Stimulated activated CD4-positive, alpha-beta T cell treated with anti-CD3 and anti-CD28 coated beads, Interleukin-1b, Interleukin-23, amount 100 ng/mL, for 24 hours (primary cell): ENCODE data around the gene VHLL.

Experiments
- DNase-seq, 4 experiments: peaks; one replicate each; pipeline ENCODE4 v3.0.0-alpha.2; 2020; ENCODE audit warnings: low read depth in 4 of 4, low spot score in 1 of 4

VHLL gene

GRCh38 chr1:156258859-156259258 is 40.2 kb downstream of the VHLL start:
- DNase-seq, result no peak

DNA sequence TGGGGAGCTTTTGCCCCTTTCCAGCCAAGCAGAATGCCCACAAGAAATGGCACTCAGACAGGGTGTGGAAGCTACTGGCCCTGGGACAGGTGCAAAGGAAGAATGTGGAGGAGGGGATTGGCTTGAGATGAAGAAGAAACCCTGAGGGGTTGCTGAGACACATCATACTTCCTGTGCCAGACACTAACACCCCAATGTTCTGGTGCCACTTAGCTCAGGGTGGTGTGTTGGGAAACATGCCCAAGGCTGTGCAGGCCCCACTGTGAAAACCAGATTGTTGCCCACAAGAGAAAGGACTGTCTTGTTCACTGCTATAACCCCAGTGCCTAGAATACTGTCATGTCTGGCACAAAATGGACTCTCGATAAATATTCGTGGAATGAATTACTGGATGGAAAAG is 41.4 kb downstream of the VHLL start:
- no peak for DNase-seq

DNA sequence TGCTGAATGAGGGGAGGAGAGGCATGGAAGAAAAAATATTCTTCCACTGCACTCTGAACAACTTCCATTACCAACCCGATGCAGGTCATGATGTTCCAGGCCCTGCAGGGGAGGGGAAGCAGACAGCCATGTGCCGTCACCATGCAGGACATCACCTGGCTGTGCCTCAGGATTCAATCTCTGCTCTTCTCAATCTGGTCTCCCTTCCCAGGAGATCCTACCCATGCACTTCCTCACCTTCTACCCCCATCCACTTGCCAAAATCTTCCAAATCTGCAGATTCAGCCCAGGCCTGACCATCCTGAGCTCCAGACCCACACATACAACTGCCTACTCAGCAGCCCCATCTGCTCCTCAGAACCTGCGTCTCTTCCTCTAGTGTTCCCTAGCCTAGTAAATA is 45.5 kb downstream of the VHLL start:
- no peak for DNase-seq

DNA sequence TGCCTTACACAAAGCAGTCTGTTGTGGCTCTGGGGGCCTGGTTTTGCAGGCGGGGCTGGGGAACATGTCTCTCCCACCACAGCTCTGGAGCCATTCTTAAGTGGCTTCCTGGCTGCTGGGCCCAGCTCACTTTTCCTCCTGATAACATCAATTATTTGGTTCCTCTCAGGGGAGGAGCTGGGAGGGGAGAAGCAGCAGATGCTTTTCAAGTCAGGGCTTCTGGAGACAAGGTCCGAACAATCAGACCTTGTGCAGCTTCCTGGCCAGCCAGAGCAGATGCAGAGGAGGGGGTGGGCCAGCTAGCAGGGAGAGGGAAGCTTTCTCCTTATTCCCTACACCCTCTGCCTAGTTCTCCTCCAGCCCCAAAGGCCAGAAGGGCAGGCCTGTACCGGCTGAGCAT is 47.6 kb downstream of the VHLL start:
- DNase-seq, result no peak

DNA sequence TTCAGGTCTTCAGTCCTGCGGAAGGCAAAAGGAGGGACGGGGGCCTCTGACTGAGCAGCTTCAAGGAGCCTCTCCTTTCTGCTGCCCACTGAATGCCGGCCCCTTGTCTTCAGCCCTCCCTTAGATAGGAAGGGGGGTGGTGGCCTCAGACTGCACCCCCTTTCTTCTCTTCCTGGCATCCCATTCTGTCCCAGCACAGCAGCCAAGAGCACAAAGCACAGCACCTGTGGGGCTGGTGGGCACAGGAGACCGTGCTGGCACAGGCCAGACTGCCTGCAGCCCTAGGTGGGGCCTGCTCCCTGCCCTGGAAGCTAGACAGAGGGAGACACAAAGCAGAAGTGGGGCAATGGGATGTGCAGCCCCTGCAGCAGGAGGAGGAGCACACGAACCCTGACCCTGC is 49.5 kb downstream of the VHLL start:
- no peak for DNase-seq
